Epithelial cell of esophagus (primary cell): ENCODE results near the gene ZFP62.

ENCODE experiments used
- DNase-seq: peaks from one replicate; pipeline ENCODE4 v3.0.0; 2010; ENCODE audit warnings: low read depth
- H3K4me3 ChIP-seq: 2 replicates; pipeline ENCODE4 v1.5.1; 2011; ENCODE audit warnings: mild to moderate bottlenecking, low read length, control low read depth
- CTCF ChIP-seq: IDR thresholded peaks from 2 replicates; pipeline ENCODE4 v1.5.1; 2011; ENCODE audit warnings: low read depth, mild to moderate bottlenecking, low read length, control low read depth, inconsistent platforms; ENCODE audit not compliant: insufficient read depth; ENCODE audit errors: missing control alignments

The ZFP62 gene

GRCh38 chr5:180844858-180845257 is 16.2 kb downstream of the ZFP62 start:
- no peak for DNase-seq
- H3K4me3 ChIP-seq = no peak overlapping the region
- no peak for TF ChIP-seq CTCF

- H3K4me3 ChIP-seq = no peak overlapping the region
- DNase-seq = no peak
- no peak for TF ChIP-seq CTCF
Measured at GRCh38 chr5:180844432-180844831, 16.6 kb downstream of the ZFP62 start.

GRCh38 chr5:180839935-180840334 is 21.1 kb downstream of the ZFP62 start:
- no peak for DNase-seq
- H3K4me3 ChIP-seq = no peak overlapping the region
- no peak for TF ChIP-seq CTCF

- no peak overlapping the region for H3K4me3 ChIP-seq
- no peak for TF ChIP-seq CTCF
- no peak for DNase-seq
Measured at GRCh38 chr5:180839227-180839626, 21.8 kb downstream of the ZFP62 start.

- H3K4me3 ChIP-seq = no peak overlapping the region
- TF ChIP-seq CTCF = no peak
- DNase-seq = no peak
Measured at GRCh38 chr5:180837478-180837877, 23.6 kb downstream of the ZFP62 start.

GRCh38 chr5:180832638-180833068 is 28.4 kb downstream of the ZFP62 start:
- DNase-seq = no peak
- TF ChIP-seq CTCF = no peak
- H3K4me3 ChIP-seq = no peak overlapping the region

- peak; percentile 74 for DNase-seq
- TF ChIP-seq CTCF = peak; percentile 12
- peak overlapping the region; percentile 72 for H3K4me3 ChIP-seq
Measured at GRCh38 chr5:180831139-180832093, 29.7 kb downstream of the ZFP62 start.
